Measurements from ENCODE around the gene GNAI3.

GRCh38 chr1:109630081-109630897 is 81.9 kb downstream of the GNAI3 start:
- TF ChIP-seq ZFP30 (CRISPR knock-in tag; IDR thresholded peaks at IDR 0.05) (no peak), PATZ1 (CRISPR knock-in tag; IDR thresholded peaks at IDR 0.05; ENCODE audit: borderline replicate concordance) (no peak), ZNF70 (CRISPR knock-in tag; IDR thresholded peaks at IDR 0.05) (no peak), ZFP3 (CRISPR knock-in tag; IDR thresholded peaks at IDR 0.05) (no peak), ZNF8 (CRISPR knock-in tag; IDR thresholded peaks at IDR 0.05) (no peak), CSRNP3 (CRISPR knock-in tag; IDR thresholded peaks at IDR 0.05) (no peak), CSDC2 (CRISPR knock-in tag; IDR thresholded peaks at IDR 0.05) (no peak), ISL1 (CRISPR knock-in tag; IDR thresholded peaks at IDR 0.05) (no peak), ARNTL (CRISPR knock-in tag; IDR thresholded peaks at IDR 0.05; ENCODE audit: borderline replicate concordance, low read depth) (no peak), RARB (CRISPR knock-in tag; IDR thresholded peaks at IDR 0.05) (no peak), POU6F1 (CRISPR knock-in tag; IDR thresholded peaks at IDR 0.05; ENCODE audit: borderline replicate concordance, low read depth) (no peak), ZNF565 (CRISPR knock-in tag; conservative IDR thresholded peaks at IDR 0.05; ENCODE audit: low read depth) (no peak), TOX (CRISPR knock-in tag; IDR thresholded peaks at IDR 0.05; ENCODE audit: borderline replicate concordance) (no peak)
